ENCODE measurements around the gene TP53BP1.

The TP53BP1 gene

DNA sequence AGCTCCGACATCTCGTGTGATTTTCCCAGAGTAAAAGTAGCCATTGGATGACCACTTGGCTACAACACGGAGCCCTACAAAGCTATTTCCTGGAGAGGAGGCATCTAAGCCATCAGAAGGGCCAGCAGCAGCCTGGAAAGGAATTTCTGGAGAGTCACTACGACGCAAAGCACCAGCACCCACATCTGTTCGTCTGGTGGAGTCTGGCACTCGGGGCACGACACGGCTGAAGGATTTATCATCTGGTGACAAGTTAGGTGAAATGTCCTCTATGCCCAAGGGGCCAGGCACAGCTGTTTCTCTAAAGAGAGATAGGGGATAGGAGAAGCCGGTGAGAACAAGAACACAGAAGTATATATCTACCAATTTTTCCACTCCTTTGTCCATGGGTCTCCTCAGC lies 72.5 kb downstream of the TP53BP1 start:
- no peak for DNase-seq
- Histone ChIP-seq H3K9me2 (replicated peaks; ENCODE audit: insufficient read depth, low read length) (no peaks in the 10 kb centered on the region), H3K27ac (ENCODE audit: low read length) (no peak overlapping the region), H3K4me1 (ENCODE audit: low read length) (no peaks in the 10 kb centered on the region), H4K20me1 (ENCODE audit: insufficient read depth, low read length) (no peaks in the 10 kb centered on the region), H3K4me3 (ENCODE audit: low read length) (no peak overlapping the region), H3K4me2 (ENCODE audit: low read depth, low read length) (no peak overlapping the region), H3K9me3 (replicated peaks; ENCODE audit: insufficient read depth, low read length) (no peaks in the 10 kb centered on the region), H3K27me3 (replicated peaks; ENCODE audit: insufficient read depth, low read length) (no peaks in the 10 kb centered on the region), H2AFZ (ENCODE audit: low read length) (no peak overlapping the region), H3K9ac (ENCODE audit: low read length) (no peak overlapping the region), H3F3A (ENCODE audit: insufficient read depth, low read length) (no peaks in the 10 kb centered on the region), H3K79me2 (ENCODE audit: low read length) (no peaks in the 10 kb centered on the region), H3K36me3 (replicated peaks; ENCODE audit: insufficient read depth, low read length) (no peaks in the 10 kb centered on the region)
- TF ChIP-seq EZH2phosphoT487 (IDR thresholded peaks at IDR 0.05; ENCODE audit: low read length), result no peak
- TF ChIP-seq, protein P1, sequence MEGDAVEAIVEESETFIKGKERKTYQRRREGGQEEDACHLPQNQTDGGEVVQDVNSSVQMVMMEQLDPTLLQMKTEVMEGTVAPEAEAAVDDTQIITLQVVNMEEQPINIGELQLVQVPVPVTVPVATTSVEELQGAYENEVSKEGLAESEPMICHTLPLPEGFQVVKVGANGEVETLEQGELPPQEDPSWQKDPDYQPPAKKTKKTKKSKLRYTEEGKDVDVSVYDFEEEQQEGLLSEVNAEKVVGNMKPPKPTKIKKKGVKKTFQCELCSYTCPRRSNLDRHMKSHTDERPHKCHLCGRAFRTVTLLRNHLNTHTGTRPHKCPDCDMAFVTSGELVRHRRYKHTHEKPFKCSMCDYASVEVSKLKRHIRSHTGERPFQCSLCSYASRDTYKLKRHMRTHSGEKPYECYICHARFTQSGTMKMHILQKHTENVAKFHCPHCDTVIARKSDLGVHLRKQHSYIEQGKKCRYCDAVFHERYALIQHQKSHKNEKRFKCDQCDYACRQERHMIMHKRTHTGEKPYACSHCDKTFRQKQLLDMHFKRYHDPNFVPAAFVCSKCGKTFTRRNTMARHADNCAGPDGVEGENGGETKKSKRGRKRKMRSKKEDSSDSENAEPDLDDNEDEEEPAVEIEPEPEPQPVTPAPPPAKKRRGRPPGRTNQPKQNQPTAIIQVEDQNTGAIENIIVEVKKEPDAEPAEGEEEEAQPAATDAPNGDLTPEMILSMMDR (IDR thresholded peaks at IDR 0.05; ENCODE audit: low read length), result no peak
- TF ChIP-seq EZH2 (optimal IDR thresholded peaks at IDR 0.05; ENCODE audit: low read depth, low read length), result no peak

DNA sequence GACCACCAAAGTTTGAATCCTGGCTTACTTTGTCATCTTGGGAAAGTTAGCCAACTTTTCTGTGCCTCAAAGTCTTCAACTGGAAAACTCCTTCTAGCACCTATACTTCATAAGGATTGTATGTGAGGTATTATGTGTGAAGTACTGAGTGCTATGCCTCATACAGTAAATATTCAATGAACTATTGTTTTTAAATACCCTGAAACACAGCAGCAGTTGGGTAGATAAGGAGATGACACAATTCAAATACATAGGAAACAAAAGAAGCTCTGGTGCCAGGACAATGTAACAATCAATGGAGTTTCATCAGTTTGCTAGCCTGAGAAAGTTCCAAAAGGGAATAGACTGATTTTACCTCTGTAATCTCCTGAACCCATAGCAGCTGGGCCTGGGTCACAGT lies 78.8 kb downstream of the TP53BP1 start:
- no peak overlapping the region for H2AFZ ChIP-seq (ENCODE audit: low read length)
- no peak overlapping the region for H3K27ac ChIP-seq (ENCODE audit: low read length)
- H3K9me3 ChIP-seq (replicated peaks; ENCODE audit: insufficient read depth, low read length), result no peaks in the 10 kb centered on the region
- TF ChIP-seq EZH2phosphoT487 (IDR thresholded peaks at IDR 0.05; ENCODE audit: low read length), result no peak
- TF ChIP-seq EZH2 (optimal IDR thresholded peaks at IDR 0.05; ENCODE audit: low read depth, low read length), result no peak
- TF ChIP-seq, protein P1 (IDR thresholded peaks at IDR 0.05; ENCODE audit: low read length), result no peak
- no peaks in the 10 kb centered on the region for H3K4me1 ChIP-seq (ENCODE audit: low read length)
- no peaks in the 10 kb centered on the region for H3F3A ChIP-seq (ENCODE audit: insufficient read depth, low read length)
- no peak overlapping the region for H3K4me3 ChIP-seq (ENCODE audit: low read length)
- no peak overlapping the region for H3K9ac ChIP-seq (ENCODE audit: low read length)
- no peaks in the 10 kb centered on the region for H3K27me3 ChIP-seq (replicated peaks; ENCODE audit: insufficient read depth, low read length)
- H3K36me3 ChIP-seq (replicated peaks; ENCODE audit: insufficient read depth, low read length), result no peaks in the 10 kb centered on the region
- H3K9me2 ChIP-seq (replicated peaks; ENCODE audit: insufficient read depth, low read length), result no peaks in the 10 kb centered on the region
- no peaks in the 10 kb centered on the region for H3K79me2 ChIP-seq (ENCODE audit: low read length)
- H3K4me2 ChIP-seq (ENCODE audit: low read depth, low read length), result no peak overlapping the region
- no peaks in the 10 kb centered on the region for H4K20me1 ChIP-seq (ENCODE audit: insufficient read depth, low read length)
- DNase-seq, result no peak

DNA sequence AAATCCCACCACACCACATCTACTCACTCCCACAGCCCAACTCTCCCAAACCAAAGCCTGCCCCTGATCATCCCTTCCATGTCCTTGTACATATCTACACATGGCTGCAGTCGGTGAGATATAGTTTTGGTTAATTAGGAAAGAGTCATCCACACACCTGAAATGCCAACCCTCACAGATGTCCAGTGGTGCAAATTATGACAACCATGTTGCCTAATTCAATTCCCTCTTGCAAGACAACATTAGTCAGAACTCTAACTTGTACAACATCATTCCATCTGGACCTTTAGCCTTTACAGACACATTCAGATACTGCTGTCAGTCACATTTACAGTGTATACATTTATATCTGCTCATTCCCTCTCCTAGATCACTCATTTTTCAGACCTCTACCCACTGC lies 80.9 kb downstream of the TP53BP1 start:
- H3K27me3 ChIP-seq (replicated peaks; ENCODE audit: insufficient read depth, low read length), result no peaks in the 10 kb centered on the region
- H4K20me1 ChIP-seq (ENCODE audit: insufficient read depth, low read length), result no peaks in the 10 kb centered on the region
- no peak overlapping the region for H3K4me2 ChIP-seq (ENCODE audit: low read depth, low read length)
- no peaks in the 10 kb centered on the region for H3K79me2 ChIP-seq (ENCODE audit: low read length)
- no peak for DNase-seq
- TF ChIP-seq EZH2 (optimal IDR thresholded peaks at IDR 0.05; ENCODE audit: low read depth, low read length), result no peak
- TF ChIP-seq, protein P1 (IDR thresholded peaks at IDR 0.05; ENCODE audit: low read length), result no peak
- TF ChIP-seq EZH2phosphoT487 (IDR thresholded peaks at IDR 0.05; ENCODE audit: low read length), result no peak
- H3K9me2 ChIP-seq (replicated peaks; ENCODE audit: insufficient read depth, low read length), result no peaks in the 10 kb centered on the region
- H3K4me1 ChIP-seq (ENCODE audit: low read length), result no peaks in the 10 kb centered on the region
- H3K9me3 ChIP-seq (replicated peaks; ENCODE audit: insufficient read depth, low read length), result no peaks in the 10 kb centered on the region
- H3K9ac ChIP-seq (ENCODE audit: low read length), result no peak overlapping the region
- no peaks in the 10 kb centered on the region for H3F3A ChIP-seq (ENCODE audit: insufficient read depth, low read length)
- no peaks in the 10 kb centered on the region for H3K36me3 ChIP-seq (replicated peaks; ENCODE audit: insufficient read depth, low read length)
- no peak overlapping the region for H2AFZ ChIP-seq (ENCODE audit: low read length)
- no peak overlapping the region for H3K4me3 ChIP-seq (ENCODE audit: low read length)
- H3K27ac ChIP-seq (ENCODE audit: low read length), result no peak overlapping the region
